Stimulated activated CD4-positive, alpha-beta T cell treated with anti-CD3 and anti-CD28 coated beads, Interleukin-15, amount 100 ng/mL, for 48 hours (primary cell): ENCODE measurements around the gene POLR2E.

Experiments
- DNase-seq, 2 donors: peaks; one replicate each; pipeline ENCODE4 v3.0.0-alpha.2; 2020; ENCODE audit warnings: low read depth in 2 of 2

POLR2E gene

DNA sequence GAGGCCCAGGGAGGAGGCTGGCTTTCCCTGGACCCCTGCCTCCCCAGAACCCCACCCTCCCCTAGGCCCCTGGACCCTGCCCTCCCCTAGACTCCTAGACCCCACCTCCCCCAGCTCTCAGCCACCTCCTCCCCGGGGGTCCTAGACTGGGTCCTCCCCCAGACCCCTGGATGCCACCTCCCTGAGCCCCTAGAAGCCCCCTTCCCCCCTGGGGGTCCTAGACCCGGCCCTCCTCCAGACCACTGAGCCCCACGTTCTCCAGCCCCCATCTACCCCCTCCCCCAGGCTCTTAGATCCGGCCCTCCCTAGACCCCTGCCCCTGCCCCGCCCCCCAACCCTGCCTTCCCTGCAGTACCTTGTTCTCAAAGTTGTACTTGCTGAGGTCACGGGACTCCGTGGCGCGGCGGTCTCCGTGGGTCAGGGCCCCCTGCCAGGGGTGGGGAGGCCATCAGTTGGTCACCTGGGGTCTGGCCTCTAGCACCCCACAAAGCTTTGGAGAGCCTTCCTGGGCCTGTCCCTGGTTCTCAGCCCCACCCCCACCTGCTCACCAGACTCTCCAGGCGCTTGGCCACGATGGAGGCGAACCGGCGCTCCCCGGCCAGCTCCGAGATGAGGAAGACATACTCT lies 16.6 kb upstream of the POLR2E start:
- no peak for DNase-seq

DNA sequence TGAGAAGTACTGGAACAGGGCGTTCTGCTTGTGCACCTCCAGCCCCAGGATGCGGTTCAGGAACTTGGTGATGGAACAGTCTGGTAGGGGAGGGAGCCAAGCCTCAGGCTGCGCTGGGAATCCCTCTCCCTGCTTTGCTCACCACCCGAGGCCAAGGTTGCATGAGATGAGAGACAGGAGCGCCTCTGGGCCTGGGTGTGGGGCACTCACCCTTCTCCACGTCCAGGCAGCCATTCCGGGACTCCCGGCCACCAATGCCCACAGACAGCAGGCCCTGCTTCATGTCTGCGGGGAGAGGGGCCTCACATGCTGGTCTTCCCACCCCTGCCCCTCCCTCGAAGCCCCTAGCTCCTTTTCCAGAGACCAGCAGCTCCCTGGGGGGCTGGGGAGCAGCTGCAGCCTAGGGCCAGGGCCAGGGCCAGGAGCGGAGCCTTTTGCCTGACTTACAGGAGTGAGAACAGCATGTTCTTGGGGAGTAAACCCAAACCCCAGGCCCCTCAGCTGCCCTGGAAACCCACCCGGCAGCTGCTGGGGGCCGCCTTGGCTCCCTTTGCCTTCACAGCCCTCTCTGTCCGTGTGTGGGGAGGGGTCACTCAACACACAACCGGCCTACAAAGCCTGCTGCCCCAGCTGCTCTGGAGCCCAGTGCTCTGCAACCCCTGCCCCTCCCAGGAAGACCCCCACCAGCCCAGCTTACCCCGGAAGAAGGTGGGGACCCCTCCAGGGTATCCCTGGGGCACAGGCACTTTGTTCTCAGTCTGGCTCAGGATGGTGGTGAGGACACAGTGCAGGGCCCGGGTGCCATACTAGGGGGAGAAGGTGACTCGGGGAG lies 15.8 kb upstream of the POLR2E start:
- DNase-seq: no peak

DNA sequence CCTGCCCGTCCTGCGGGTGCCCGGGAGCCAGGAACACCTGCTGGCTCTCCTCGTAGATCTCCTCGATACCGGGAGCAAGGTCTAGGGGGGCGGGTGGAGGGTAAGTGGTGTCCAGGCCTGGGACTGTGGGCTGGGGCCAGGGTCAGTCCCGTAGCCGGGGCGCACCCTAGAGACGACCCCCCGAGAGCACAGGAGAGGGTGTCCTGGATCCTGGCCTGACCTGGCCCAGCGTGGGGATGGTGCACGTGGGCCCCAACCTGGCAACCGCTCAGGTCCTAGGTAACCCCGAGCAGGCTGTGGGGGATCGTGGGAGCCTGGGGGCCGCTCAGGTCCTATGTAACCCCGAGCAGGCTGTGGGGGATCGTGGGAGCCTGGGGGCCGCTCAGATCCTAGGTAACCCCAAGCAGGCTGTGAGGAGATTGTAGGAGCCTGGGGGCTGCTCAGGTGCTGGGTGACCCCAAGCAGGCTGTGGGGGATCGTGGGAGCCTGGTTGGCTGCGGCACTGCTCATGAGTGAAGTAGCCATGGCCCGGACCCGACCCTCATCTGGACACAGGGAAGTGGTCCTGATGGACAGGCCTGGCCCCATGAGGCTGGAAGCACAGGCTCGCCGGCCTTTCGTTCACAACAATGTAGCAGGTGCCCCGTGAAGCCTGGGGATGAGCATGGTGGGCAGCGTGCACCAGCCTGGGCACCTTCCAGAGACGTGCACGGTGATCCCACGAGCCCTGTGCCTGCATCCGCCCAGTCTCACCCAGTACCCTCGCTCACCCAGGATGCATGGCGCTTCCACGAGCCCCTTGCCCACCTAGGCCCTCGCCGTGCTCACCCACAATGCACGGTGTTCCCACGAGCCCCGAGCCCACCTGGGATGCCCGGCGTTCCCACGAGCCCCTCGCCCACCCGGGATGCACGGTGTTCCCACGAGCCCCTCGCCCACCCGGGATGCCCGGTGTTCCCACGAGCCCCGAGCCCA lies 14.8 kb upstream of the POLR2E start:
- no peak for DNase-seq

DNA sequence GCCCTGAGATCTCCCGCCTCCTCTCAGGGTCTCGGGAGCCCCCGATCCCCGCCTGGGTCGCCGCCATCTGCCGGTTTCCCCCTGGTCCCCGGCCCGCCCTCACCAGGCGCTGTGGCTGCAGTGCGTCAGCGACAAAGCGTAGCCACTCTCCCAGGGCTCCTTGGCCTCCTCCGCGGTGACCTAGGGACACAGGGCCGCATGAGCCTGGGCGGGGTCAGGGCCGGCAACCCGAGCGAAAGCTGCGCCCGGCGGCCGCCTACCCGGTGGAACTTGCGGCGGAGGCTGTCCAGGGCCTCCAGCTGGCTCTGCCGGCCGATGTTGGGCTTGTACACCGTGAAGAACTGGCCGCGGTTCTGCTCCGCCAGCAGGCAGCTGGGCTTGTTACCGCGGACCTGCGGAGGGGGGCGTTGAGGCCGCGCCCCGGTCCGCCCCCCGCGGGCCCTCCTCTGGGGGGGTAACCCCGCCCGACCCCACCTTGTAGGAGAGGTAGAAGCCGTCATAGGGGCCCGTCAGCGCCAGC lies 13.9 kb upstream of the POLR2E start:
- no peak for DNase-seq

DNA sequence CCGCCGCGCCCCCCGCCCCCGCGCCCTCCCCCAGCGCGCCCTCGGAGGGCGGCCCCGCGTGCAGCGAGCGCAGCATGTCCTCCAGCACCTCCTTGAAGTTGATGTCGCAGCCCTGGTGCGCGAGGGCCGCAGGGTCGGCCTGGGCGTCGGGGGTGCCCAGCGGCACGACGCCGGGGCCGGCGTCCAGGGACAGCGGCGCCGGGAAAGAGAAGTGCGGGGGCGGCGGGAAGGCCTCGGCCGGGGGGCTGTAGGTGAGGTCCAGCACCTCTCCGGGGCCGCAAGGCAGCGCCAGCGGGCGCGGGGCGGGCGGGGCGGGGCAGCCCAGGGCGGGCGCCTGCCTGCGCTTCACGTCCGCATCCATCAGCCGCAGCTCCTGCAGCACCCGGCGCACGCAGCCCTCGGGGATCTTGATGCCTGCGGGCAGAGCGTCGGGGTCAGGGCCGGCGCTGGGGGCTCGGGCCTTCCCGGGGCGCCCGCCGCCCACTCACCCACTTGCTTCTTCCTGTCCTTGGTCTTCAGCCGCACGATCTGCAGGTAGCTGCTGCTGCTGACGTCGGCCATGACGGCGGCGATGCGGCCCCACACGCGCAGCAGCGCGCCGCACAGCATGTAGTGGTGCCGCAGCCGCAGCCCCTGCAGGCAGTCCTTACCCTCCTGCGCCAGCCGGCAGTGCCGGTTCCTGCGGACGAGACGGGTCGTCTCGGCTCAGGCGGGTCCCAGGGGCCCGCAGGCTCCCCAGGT lies 13.3 kb upstream of the POLR2E start:
- no peak for DNase-seq

DNA sequence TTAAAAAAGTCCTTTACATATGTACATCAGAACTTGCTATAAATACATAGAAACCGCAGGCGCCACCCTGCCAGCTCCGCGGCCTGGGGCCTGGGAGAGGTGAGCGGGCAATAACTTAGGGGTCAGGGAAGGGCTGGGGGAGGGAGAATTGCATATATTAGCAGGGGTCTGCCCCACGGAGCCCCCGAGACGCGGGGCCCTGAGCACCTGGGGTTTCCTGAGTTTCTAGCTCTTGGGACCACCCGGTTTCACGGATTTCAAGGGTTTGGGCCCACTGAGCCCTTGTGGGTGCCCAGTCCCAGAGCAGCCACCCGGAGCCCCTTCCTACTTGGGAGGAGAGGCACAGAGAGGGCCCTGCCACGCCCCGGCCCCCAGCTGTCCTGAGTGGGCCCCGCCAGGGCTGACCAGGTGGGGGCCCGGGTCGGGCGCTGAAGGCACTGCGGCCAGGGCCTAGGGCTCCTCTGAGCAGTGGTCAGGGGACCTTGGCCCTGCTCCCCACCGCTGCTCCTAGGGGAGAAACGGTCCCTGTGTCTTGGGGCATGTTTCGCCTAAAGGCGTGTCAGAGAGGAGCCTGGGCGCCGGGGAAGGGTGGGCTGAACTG lies 12.6 kb upstream of the POLR2E start:
- DNase-seq: no peak

DNA sequence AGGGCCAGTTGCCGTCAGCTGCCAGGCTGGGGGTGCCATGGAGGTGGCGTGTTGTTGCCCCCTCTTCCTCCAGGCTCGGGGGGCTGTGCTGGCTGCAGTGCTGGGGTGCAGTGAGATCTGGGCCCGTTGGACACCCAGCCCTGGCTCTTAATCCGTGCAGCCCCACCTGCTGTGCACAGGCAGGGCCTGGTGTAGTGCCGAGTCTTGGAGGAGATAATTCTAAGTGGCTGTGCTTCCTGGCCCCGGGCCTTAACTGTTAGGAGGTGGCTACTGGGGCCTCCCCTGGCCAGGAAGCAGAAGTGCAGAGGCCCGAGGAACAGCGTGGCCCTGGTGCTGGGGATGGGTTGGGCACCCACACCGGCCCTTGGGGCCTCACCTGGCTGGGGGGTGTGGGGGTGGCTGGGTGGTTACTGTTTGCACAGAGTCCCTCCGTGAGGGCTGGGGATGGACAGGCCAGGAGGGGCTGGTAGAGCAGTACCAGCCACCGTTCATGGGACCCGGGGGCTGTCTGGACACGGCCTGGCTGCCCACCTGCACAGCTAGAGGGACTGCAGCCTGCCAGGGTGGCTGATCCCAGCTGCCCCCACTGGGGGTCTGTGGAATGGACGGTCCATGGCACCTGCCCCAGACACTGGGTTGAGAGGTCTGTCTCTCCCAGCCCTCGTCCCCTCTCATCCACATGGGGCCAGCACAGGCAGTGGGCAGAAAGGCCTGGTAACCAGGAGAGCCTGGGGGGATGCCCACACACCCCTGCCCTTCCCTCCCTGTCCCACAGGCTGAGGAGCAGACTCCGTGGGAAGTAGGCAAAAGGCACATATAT lies 11.9 kb upstream of the POLR2E start:
- DNase-seq: no peak

DNA sequence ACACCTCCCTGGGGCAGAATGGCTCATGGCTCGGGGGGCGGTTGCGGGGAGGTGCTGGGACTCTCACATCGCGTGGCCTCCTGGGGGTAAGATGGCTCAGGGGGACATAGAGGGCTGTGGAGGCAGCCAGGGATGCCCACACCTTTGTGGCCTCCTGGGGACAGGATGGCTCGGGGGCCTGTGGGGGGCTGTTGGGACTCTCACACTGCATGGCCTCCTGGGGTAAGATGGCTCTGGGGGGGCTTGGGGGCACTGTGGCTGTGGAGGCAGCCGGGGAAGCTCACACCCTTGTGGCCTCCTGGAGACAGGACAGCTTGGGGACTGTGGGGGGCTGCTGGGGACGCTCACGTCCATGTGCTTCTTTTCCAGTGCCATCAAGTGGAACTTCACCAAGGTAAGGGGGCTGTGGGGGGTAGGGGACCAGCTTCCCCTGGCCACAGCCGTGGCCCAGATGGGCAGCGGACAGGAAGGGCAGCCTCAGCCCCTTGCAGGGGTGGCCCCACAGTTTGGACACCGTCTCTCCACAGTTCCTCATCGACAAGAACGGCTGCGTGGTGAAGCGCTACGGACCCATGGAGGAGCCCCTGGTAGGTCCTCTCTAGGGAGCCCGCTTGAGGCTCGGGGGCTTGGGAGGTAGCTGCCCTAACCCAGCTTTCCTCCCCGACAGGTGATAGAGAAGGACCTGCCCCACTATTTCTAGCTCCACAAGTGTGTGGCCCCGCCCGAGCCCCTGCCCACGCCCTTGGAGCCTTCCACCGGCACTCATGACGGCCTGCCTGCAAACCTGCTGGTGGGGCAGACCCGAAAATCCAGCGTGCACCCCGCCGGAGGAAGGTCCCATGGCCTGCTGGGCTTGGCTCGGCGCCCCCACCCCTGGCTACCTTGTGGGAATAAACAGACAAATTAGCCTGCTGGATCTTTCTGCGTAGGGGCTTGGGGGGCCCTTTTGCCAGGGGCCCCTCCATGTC lies 11.0 kb upstream of the POLR2E start:
- DNase-seq: no peak

DNA sequence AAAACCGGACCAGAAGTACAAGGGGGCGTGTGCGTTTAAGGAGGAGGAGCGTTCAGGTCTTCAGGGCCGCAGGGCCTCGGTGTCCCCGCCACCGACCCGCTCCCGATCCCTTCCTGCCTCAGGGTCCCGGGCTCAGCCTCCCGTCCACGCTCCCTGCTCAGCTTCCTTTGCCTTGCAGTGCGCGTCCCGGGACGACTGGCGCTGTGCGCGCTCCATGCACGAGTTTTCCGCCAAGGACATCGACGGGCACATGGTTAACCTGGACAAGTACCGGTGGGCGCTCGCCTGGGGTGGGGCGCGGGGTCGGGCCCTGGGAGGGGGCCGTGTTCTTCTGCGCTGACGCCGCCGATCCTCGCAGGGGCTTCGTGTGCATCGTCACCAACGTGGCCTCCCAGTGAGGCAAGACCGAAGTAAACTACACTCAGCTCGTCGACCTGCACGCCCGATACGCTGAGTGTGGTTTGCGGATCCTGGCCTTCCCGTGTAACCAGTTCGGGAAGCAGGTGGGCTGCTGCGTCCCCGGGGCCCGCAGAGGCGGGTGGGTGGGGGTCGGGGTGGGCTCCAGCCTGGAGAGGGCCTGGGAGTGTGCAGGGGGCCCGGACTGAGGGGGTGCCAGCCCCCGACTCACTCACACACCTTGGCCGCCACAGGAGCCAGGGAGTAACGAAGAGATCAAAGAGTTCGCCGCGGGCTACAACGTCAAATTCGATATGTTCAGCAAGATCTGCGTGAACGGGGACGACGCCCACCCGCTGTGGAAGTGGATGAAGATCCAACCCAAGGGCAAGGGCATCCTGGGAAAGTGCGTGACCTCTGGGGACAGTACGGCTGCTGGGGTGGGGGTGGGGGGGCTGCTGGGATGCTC lies 10.1 kb upstream of the POLR2E start:
- DNase-seq: no peak

DNA sequence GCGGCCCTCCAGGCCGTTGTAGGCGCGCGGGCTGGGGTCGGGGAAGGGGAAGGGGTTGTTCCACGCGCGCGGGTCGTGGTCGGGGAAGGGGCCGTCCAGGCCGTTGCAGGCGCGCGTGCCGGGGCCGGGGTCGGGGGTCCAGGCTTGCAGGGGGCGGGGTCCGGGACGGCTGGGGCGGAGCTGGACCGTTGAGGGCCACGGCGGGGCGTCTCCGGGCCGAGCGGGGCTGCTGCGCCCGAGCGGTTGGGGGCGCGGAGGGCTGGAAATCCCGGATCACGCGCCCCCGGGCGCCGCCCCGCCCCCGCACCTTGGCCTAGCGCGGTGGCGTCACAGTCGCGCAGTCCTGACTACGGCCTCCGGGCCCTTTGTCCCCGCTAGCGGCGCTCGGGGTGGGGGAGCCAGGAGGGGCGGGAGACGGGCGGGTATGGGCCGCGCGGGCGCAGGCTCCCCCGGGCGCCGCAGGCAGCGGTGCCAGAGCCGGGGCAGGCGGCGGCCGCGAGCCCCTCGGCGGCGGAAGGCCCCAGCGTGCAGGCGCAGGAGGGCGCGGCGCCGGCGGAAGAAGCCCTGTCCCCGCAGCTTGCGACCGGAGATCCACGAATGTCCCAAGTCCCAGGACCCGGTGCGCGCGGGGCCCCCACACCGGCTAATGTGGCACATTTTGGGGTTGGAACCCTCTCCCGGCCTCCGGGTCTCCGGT lies 9.3 kb upstream of the POLR2E start:
- DNase-seq: peak; percentile 40 to 62

DNA sequence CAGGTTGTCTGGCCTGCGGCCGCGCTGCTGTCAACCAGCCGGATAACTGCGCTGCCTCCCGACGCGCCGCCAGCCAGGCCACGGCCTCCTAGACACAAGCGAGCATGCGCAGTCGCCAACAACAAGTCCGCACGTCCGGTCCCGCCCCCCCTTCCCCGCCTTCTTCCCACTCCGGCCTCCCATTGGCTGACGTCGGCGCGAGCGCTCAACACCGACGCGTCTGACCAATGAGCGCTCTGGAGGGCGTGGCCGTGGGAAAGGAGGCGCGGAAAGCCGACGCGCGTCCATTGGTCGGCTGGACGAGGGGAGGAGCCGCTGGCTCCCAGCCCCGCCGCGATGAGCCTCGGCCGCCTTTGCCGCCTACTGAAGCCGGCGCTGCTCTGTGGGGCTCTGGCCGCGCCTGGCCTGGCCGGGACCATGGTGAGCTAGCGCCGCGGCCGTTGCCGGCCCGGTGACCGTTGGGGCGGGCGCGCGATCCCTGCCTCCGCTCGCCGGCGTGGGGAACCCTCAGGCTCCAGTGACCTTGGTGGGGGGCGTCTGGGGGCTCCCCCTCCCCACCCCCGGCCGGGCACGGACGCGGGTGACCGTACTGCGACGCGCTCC lies 8.6 kb upstream of the POLR2E start, which contains the start of gene GPX4:
Gene GPX4, plus strand, starts transcription at position 287 of the 603 bp plus-strand sequence. Its CDS starts 50 bp downstream, at position 337.
- peak; percentile 98 for DNase-seq

DNA sequence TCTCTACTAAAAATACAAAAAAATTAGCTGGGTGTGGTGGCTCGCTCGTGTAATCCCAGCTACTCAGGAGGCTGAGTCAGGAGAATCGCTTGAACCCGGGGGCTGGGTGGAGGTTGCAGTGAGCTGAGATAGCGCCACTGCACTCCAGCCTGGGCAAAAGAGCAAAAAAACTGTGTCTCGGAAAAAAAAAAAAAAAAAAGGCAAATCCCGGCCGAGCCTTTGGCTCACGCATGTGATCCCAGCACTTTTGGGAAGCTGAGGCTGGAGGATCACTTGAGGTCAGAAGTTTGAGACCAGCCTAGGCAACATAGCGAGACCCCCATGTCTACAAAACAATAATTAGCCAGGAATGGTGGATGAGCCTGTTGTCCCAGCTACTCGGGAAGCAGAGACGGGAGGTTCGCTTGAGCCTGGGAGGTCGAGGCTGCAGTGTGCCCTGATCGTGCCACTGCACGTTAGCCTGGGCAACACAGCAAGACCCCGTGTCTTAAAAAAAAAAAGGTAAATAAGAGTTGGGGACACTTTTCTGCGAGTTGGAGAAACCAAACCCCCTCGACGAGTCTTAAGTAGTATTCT lies 8.0 kb upstream of the POLR2E start:
- DNase-seq: no peak

DNA sequence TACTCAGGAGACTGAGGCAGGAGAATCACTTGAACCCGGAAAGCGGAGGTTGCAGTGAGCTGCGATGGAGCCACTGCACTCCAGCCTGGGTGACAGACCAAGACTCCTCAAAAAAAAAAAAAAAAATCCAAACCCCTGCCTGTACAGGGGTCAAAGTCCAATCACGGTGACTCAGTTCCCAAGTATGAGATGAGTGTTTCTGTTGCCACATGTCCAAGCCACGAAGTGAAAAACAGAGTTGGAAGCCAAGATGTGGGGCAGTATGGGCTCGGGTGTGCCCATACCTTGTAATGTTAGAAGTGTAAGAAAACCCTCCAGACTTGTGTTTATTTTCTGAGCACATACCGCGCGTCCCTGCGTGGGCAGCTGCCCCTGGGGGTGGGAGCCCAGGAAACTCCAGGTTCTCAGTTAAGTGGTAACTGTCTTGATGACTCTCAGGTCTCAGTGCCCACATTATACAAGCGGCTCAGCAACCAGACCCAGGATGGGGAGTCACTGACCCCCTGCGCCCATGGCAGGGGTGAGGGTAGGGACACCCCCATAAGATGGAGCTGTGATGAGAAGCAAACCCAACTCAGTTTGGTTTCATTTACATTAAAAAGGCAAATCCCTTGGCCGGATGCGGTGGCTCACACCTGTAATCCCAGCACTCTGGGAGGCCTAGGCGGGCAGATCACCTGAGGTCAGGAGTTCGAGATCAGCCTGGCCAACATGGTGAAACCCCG lies 7.4 kb upstream of the POLR2E start:
- peak; percentile 54 to 62 for DNase-seq

DNA sequence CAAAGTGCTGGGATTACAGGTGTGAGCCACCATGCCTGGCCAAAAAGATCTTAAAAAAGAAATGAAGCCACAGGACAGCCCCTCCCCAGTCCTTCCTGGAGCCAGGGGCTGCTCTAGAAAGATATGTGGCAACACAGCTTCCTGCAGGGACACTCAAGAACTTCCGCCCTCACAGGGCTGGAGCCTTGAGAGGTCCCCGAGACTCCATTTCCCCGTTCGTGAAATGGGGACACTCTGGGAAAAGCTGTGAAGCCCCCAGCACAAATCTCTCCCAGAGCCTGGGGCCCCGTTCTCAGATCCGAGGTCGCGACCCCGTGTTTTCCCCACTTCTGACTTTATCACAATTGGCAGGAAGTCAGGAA lies 6.1 kb upstream of the POLR2E start:
- no peak for DNase-seq

DNA sequence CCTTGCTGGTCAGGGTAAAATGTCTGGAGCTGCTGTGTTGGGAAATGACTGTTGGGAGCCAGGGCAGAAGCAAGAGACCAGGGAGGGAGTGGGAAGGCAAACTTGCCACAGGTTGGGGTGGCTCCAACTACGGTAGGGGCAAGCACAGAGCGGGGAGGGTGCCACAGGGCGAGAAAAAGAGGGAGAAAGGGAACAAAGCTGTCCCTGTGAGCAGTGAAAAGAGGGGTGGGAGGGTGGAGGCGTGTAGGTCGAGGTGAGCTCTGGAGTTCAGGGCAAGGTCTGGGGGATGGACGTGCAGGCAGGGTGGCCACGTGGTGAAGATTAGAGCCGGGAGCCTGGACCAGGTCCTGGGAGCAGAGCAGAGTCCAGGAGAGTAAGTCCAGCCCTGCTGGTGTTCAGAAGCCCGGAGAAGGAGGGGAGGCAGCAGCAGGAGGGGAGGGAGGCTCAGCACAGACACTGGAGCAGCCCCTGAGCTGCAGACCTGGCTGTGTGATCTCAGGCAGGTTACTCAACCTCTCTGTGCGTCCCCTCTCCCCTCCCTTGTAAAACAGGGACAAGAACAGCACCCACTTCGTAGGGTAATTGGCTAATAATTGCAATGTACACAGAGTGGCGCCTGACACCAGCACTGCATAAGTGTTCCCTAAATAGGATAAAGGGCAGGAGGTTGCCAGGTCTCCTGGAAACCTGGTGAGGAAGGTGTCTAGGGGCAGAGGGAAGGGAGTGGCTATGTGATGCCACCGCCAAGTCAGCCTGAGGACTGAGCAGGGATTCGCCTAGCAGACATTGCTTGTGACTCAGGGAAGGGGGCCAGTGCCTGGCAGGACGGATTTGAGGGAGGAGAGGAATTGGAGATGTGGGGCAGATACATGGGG lies 3.2 kb upstream of the POLR2E start:
- no peak for DNase-seq
